ENCODE measurements around the gene TAF7. TPM values are rescaled to one million over a fixed set of nuclear protein-coding genes. Genes with fewer than 3 reads are reported as not detected.
"Not testable (repeated sequence)": the region's sequence is repeated elsewhere in the genome, so short reads cannot be mapped to it uniquely, and the experiment has no call there.

TAF7 gene
- polyA plus RNA-seq, 1 donor: 88.9 TPM

DNA sequence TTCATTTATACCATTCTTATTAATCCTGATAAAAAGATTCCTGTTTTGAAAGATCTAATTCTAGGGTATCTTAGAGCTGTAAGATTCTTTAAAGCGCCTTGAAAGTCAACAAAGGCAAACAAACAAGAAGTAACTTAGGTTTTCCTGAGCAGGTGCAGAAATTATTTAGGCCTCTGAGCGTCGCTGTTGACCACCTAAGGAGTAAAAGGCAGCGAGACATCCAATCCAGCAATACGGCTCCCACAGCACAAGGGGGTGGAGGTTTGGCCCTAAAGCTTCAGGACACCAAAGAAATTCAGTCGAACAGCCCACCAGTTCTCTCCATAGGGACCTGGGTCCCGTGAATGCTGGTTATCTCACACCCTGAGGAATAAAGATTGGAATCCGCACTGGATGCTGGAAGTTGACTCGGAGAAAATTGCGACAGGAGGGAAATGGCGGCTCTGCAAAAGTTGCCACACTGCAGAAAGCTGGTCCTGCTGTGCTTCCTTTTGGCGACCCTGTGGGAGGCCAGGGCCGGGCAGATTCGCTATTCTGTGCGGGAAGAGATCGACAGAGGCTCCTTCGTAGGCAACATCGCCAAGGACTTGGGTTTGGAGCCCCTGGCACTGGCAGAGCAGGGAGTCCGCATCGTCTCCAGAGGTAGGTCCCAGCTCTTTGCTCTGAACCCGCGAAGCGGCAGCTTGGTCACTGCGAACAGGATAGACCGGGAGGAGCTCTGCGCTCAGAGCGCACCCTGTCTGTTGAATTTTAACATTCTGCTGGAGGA lies 18.1 kb upstream of the TAF7 start, which contains the start of gene PCDHGA2:
Gene PCDHGA2, plus strand, starts transcription at position 223 of the 769 bp plus-strand sequence.
- no CpG with 5 or more reads among the region's 27 CpGs for WGBS (ENCODE audit: insufficient coverage, low lambda C conversion rate)
- H3K4me3 ChIP-seq (ENCODE audit: low read length): peak within 1 kb of the TSS; percentile 10

DNA sequence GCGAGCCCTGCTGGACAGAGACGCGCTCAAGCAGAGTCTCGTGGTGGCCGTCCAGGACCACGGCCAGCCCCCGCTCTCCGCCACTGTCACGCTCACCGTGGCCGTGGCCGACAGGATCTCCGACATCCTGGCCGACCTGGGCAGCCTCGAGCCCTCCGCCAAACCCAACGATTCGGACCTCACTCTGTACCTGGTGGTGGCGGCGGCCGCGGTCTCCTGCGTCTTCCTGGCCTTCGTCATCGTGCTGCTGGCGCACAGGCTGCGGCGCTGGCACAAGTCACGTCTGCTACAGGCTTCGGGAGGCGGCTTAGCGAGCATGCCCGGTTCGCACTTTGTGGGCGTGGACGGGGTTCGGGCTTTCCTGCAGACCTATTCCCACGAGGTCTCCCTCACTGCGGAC lies 12.0 kb upstream of the TAF7 start:
- H3K27ac ChIP-seq (ENCODE audit: low read length); H3K4me1 ChIP-seq (ENCODE audit: control insufficient read depth, insufficient read depth, low read length); H3K4me3 ChIP-seq (ENCODE audit: low read length); H3K36me3 ChIP-seq (ENCODE audit: control insufficient read depth, insufficient read depth, low read length); DNase-seq: not testable (repeated sequence)
- Histone ChIP-seq H3K27me3 (ENCODE audit: control insufficient read depth, insufficient read depth, low read length) (peaks cover 15% of the 10 kb centered on the region), H3K9me3 (ENCODE audit: control insufficient read depth, low read depth, low read length) (peaks cover 21% of the 10 kb centered on the region)
- no CpG with 5 or more reads among the region's 39 CpGs for WGBS (ENCODE audit: insufficient coverage, low lambda C conversion rate)

More for the DNA sequence above, 18.1 kb upstream of the TAF7 start, which contains the start of gene PCDHGA2:
- Histone ChIP-seq H3K4me1 (ENCODE audit: control insufficient read depth, insufficient read depth, low read length) (no peaks in the 10 kb centered on the region), H3K27me3 (ENCODE audit: control insufficient read depth, insufficient read depth, low read length) (peaks cover 30% of the 10 kb centered on the region), H3K9me3 (ENCODE audit: control insufficient read depth, low read depth, low read length) (peaks cover 20% of the 10 kb centered on the region), H3K27ac (ENCODE audit: low read length) (no peak within 1 kb of the TSS), H3K36me3 (ENCODE audit: control insufficient read depth, insufficient read depth, low read length) (no peaks in the 10 kb centered on the region)
- DNase-seq: no peak

DNA sequence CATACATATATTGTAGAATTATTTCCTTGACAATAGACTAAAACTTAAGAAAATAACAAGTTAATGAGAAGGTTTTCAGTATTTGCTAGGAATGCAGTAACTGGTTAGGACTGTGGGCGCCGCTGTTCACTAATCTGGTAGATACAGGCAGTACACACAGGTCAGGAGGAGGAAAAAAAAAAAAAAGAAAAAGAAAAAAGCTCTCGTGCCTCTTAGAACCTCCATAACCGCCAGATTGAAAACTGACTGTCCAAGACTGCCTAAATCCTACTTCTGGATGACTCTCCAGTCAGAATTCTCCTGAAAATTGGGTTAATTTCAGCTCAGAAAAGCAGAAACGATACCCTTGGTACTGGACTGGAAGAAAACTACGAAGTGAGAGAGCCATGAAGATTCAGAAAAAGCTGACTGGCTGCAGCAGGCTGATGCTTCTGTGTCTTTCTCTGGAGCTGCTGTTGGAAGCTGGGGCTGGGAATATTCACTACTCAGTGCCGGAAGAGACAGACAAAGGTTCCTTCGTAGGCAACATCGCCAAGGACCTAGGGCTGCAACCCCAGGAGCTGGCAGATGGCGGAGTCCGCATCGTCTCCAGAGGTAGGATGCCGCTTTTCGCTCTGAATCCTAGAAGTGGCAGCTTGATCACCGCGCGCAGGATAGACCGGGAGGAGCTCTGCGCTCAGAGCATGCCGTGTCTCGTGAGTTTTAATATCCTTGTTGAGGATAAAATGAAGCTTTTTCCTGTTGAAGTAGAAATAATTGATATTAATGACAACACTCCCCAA lies 9.9 kb upstream of the TAF7 start, which contains the start of gene PCDHGA1:
Gene PCDHGA1, plus strand, starts transcription at position 216 of the 782 bp plus-strand sequence.
- WGBS (ENCODE audit: insufficient coverage, low lambda C conversion rate): 16% methylated on average over 3 of the region's 21 CpGs
- Histone ChIP-seq H3K36me3 (ENCODE audit: control insufficient read depth, insufficient read depth, low read length) (no peaks in the 10 kb centered on the region), H3K9me3 (ENCODE audit: control insufficient read depth, low read depth, low read length) (peaks cover 23% of the 10 kb centered on the region), H3K4me1 (ENCODE audit: control insufficient read depth, insufficient read depth, low read length) (no peaks in the 10 kb centered on the region), H3K4me3 (ENCODE audit: low read length) (no peak within 1 kb of the TSS), H3K27ac (ENCODE audit: low read length) (no peak within 1 kb of the TSS), H3K27me3 (ENCODE audit: control insufficient read depth, insufficient read depth, low read length) (peaks cover 23% of the 10 kb centered on the region)
- no peak for DNase-seq

DNA sequence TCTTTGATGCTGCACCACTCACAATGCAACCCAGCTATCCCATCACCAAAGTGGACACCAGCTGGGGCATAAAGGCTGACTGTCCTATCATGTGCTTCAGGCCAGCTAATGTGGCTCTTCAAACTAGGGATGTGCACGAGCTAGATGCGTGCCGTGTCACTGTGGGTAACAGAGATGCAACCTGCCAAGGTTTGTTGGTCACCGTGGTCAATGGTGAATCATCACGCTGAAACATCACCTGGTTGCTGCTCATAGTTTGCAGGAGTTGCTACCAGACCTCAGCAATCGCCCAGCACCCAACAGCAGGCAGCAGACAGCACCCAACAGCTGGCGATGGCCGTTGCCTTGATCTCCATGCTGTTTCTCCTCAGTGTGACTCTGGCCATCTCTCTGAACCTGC lies 7.6 kb upstream of the TAF7 start:
- no peak for DNase-seq
- no peak overlapping the region for H3K27ac ChIP-seq (ENCODE audit: low read length)
- no peak overlapping the region for H3K4me3 ChIP-seq (ENCODE audit: low read length)
- no CpG with 5 or more reads among the region's 8 CpGs for WGBS (ENCODE audit: insufficient coverage, low lambda C conversion rate)
- H3K36me3 ChIP-seq (ENCODE audit: control insufficient read depth, insufficient read depth, low read length): no peaks in the 10 kb centered on the region
- peaks cover 16% of the 10 kb centered on the region for H3K27me3 ChIP-seq (ENCODE audit: control insufficient read depth, insufficient read depth, low read length)
- H3K4me1 ChIP-seq (ENCODE audit: control insufficient read depth, insufficient read depth, low read length): no peaks in the 10 kb centered on the region
- H3K9me3 ChIP-seq (ENCODE audit: control insufficient read depth, low read depth, low read length): peaks cover 21% of the 10 kb centered on the region

DNA sequence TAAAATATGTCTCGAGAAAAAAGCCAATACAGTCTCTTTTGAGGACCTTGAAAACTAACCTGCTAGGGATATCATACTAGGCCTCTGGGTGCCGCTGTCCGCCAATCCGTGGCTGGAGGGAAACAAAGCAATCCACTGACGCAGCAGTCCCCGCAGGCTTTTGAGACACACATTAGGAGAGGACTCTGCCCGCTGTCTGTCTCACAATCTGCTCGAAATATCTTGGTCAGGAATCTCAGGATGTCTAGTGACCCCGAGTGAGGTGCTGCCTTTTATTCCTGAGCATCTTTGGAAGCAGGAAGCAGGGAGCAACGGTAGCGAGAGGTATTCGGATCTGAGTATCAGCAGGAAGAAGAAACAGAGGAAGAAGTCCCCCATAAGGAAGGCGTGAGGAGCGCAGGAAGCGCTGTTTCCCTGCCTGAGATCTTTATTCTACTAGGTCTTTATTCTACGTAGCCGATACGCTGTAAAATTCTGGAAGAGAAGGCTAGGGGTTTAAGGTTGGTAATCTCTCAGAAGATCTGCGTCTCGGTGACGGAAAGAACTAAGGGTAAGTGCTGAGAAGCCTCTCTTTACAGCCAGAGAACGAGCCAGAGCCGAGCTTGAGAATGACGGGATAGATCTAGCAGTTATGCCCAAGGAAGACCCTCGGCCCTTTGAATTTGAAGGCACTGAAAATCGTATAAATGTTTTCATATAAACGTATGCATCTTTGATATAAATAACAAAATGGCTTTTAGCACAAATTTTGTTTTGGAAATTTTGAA lies 5.7 kb upstream of the TAF7 start:
- Histone ChIP-seq H3K27me3 (ENCODE audit: control insufficient read depth, insufficient read depth, low read length) (peaks cover 10% of the 10 kb centered on the region), H3K9me3 (ENCODE audit: control insufficient read depth, low read depth, low read length) (peaks cover 19% of the 10 kb centered on the region), H3K36me3 (ENCODE audit: control insufficient read depth, insufficient read depth, low read length) (no peaks in the 10 kb centered on the region), H3K4me3 (ENCODE audit: low read length) (no peak overlapping the region), H3K27ac (ENCODE audit: low read length) (no peak overlapping the region), H3K4me1 (ENCODE audit: control insufficient read depth, insufficient read depth, low read length) (no peaks in the 10 kb centered on the region)
- DNase-seq: peak in 1 of 2 donors; percentile 24
- WGBS (ENCODE audit: insufficient coverage, low lambda C conversion rate): 30% methylated on average over 6 of the region's 27 CpGs

DNA sequence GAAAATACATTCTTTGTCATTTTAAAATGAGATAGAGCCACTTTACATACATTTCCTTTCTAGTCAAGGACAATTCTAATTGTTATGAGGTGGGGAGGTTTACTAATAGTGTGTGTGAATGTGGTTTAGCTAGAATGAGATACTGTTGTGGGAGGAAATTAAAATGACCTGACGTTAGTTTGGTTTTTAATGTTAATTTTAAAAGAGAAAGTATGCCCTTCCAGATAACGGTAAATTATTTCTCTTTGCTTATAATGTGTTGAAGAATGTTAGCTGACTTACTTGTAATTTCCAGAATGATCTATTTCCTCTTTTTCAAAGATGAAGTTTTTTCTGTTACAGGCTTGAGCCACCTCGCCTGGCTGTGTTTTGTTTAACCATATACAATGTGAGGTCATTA lies 1.7 kb upstream of the TAF7 start:
- no peak for DNase-seq
- 94% methylated on average over 2 of the region's 3 CpGs for WGBS (ENCODE audit: insufficient coverage, low lambda C conversion rate)
- Histone ChIP-seq H3K27me3 (ENCODE audit: control insufficient read depth, insufficient read depth, low read length) (peaks cover 8% of the 10 kb centered on the region), H3K9me3 (ENCODE audit: control insufficient read depth, low read depth, low read length) (peaks cover 45% of the 10 kb centered on the region), H3K4me3 (ENCODE audit: low read length) (no peak overlapping the region), H3K4me1 (ENCODE audit: control insufficient read depth, insufficient read depth, low read length) (peaks cover 3% of the 10 kb centered on the region), H3K36me3 (ENCODE audit: control insufficient read depth, insufficient read depth, low read length) (peaks cover 8% of the 10 kb centered on the region), H3K27ac (ENCODE audit: low read length) (no peak overlapping the region)

DNA sequence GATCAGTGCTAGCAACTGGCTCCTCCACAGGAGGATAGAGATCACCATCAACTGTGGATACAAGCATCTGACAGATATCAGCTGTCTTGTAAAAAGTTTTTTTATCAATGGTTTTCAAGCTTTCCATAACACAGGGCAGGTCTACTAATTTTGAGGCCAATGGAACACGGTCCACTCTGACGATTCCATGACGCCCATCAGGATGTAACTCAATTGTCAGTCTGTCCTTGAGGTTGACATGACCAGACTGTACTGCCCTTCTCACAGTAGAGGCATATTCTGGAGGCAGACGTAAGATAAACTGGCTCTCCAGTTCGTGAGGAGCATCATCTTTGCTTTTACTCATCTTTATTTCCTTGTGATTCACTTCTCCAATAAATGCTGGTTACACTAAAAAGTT lies 885 bp downstream of the TAF7 start:
- DNase-seq: no peak
- Histone ChIP-seq H3K27ac (ENCODE audit: low read length) (no peak overlapping the region), H3K36me3 (ENCODE audit: control insufficient read depth, insufficient read depth, low read length) (peaks cover 8% of the 10 kb centered on the region), H3K27me3 (ENCODE audit: control insufficient read depth, insufficient read depth, low read length) (no peaks in the 10 kb centered on the region), H3K9me3 (ENCODE audit: control insufficient read depth, low read depth, low read length) (peaks cover 56% of the 10 kb centered on the region), H3K4me3 (ENCODE audit: low read length) (peak overlapping the region; percentile 89), H3K4me1 (ENCODE audit: control insufficient read depth, insufficient read depth, low read length) (peaks cover 3% of the 10 kb centered on the region)
- 29% methylated on average over 1 of the region's 5 CpGs for WGBS (ENCODE audit: insufficient coverage, low lambda C conversion rate)

DNA sequence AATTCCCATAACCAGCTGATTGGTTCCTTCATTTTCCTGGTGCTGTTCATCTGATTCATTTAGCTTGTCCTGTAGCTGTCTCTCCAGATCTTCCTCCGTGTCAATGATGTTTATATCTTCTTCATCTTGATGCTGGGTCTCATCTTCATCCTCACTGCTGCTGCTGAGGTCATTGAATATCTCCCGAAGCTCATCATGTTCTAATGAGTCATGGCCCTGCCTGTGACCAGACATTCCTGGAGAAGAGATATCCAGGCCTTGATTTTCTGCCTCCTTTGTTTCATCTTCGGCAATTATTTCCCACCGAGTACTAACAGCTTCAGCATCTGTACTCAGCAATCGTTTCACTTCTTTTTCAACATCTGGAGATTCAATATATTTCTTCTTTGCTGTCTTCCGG lies 1.4 kb downstream of the TAF7 start:
- Histone ChIP-seq H3K27me3 (ENCODE audit: control insufficient read depth, insufficient read depth, low read length) (no peaks in the 10 kb centered on the region), H3K4me1 (ENCODE audit: control insufficient read depth, insufficient read depth, low read length) (peaks cover 3% of the 10 kb centered on the region), H3K27ac (ENCODE audit: low read length) (no peak overlapping the region), H3K36me3 (ENCODE audit: control insufficient read depth, insufficient read depth, low read length) (peaks cover 8% of the 10 kb centered on the region), H3K4me3 (ENCODE audit: low read length) (no peak overlapping the region), H3K9me3 (ENCODE audit: control insufficient read depth, low read depth, low read length) (peaks cover 56% of the 10 kb centered on the region)
- WGBS (ENCODE audit: insufficient coverage, low lambda C conversion rate): 89% methylated on average over 3 of the region's 6 CpGs
- no peak for DNase-seq

DNA sequence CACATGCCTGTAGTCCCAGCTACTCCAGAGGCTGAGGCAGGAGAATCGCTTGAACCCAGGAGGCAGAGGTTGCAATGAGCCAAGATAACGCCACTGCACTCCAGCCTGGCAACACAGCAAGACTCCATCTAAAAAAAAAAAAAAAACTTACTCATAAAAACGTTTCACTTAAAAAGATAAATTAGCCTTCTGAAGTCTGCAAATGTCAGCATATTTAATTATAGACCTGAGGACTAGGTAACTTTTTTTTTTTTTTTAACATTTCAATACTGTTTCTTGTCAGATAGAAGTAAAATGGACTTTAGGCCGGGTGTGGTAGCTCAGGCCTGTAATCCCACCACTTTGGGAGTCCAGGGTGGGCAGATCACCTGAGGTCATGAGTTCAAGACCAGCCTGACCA lies 3.6 kb downstream of the TAF7 start:
- peaks cover 67% of the 10 kb centered on the region for H3K9me3 ChIP-seq (ENCODE audit: control insufficient read depth, low read depth, low read length)
- not testable (repeated sequence) for H3K4me1 ChIP-seq (ENCODE audit: control insufficient read depth, insufficient read depth, low read length); H3K27me3 ChIP-seq (ENCODE audit: control insufficient read depth, insufficient read depth, low read length); H3K36me3 ChIP-seq (ENCODE audit: control insufficient read depth, insufficient read depth, low read length); DNase-seq; H3K4me3 ChIP-seq (ENCODE audit: low read length); H3K27ac ChIP-seq (ENCODE audit: low read length)
- no CpG with 5 or more reads among the region's 4 CpGs for WGBS (ENCODE audit: insufficient coverage, low lambda C conversion rate)

DNA sequence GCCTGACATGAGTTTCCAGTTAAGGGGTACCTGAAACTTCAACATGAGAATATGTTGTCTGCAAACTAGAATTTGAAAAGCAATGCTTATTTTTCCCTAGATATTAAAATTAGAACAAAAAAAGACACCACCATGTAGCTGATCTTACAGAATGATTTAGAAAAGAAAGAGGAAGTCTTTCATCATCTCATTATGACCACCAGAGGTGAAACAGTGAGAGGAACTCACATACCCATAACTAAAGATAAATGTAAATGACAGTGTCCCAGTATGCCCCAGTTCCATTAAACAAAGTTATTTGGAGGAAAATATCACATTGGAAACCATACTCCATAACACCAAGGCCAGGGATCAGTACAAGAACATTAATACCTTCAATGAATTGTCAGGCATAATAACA lies 6.9 kb downstream of the TAF7 start:
- Histone ChIP-seq H3K9me3 (ENCODE audit: control insufficient read depth, low read depth, low read length) (peaks cover 53% of the 10 kb centered on the region), H3K36me3 (ENCODE audit: control insufficient read depth, insufficient read depth, low read length) (no peaks in the 10 kb centered on the region), H3K4me3 (ENCODE audit: low read length) (no peak overlapping the region), H3K27me3 (ENCODE audit: control insufficient read depth, insufficient read depth, low read length) (no peaks in the 10 kb centered on the region), H3K27ac (ENCODE audit: low read length) (no peak overlapping the region), H3K4me1 (ENCODE audit: control insufficient read depth, insufficient read depth, low read length) (no peaks in the 10 kb centered on the region)
- no peak for DNase-seq
